Ishikawa (cell line): ENCODE data around the gene SF3B6.

ENCODE experiments used
- CEBPB ChIP-seq: IDR thresholded peaks from 2 replicates; pipeline ENCODE4 v1.6.1; 2012
- CREB1 ChIP-seq: IDR thresholded peaks from 2 replicates; pipeline ENCODE4 v1.6.1; 2012; ENCODE audit warnings: low read depth
- EGR1 ChIP-seq: IDR thresholded peaks from 2 replicates; pipeline ENCODE4 v1.6.1; 2012
- EP300 ChIP-seq: IDR thresholded peaks from 2 replicates; pipeline ENCODE4 v1.6.1; 2012; ENCODE audit warnings: borderline replicate concordance
- FOXM1 ChIP-seq: IDR thresholded peaks from 2 replicates; pipeline ENCODE4 v1.6.1; 2012; ENCODE audit warnings: low read depth, borderline replicate concordance
- MAX ChIP-seq: IDR thresholded peaks from 2 replicates; pipeline ENCODE4 v1.6.1; 2012
- NFIC ChIP-seq: IDR thresholded peaks from 2 replicates; pipeline ENCODE4 v1.6.1; 2012
- RAD21 ChIP-seq: IDR thresholded peaks from 2 replicates; pipeline ENCODE4 v1.6.1; 2012; ENCODE audit warnings: low read depth
- REST ChIP-seq: IDR thresholded peaks from 2 replicates; pipeline ENCODE4 v1.6.1; 2012; ENCODE audit warnings: low read depth, mild to moderate bottlenecking
- TAF1 ChIP-seq: IDR thresholded peaks from 2 replicates; pipeline ENCODE4 v1.6.1; 2012; ENCODE audit warnings: low read depth, mild to moderate bottlenecking
- TCF12 ChIP-seq: IDR thresholded peaks from 2 replicates; pipeline ENCODE4 v1.6.1; 2012; ENCODE audit warnings: low read depth
- TEAD4 ChIP-seq: IDR thresholded peaks from 2 replicates; pipeline ENCODE4 v1.6.1; 2012
- USF1 ChIP-seq: IDR thresholded peaks from 2 replicates; pipeline ENCODE4 v1.6.1; 2012
- YY1 ChIP-seq: IDR thresholded peaks from 2 replicates; pipeline ENCODE4 v1.6.1; 2012; ENCODE audit warnings: low read depth
- ZBTB7A ChIP-seq: IDR thresholded peaks from 2 replicates; pipeline ENCODE4 v1.6.1; 2012; ENCODE audit warnings: low read depth

Gene SF3B6

GRCh38 chr2:24047703-24048033 lies 28.5 kb downstream of the SF3B6 start:
- TF ChIP-seq MAX: 0 out of 2 replicates have a peak, but pooled peaks have one; percentile 2
- no peak for TF ChIP-seq EGR1

- no peak for TF ChIP-seq EP300
- TF ChIP-seq REST: no peak
- 0 out of 2 replicates have a peak, but pooled peaks have one; percentile 14 for TF ChIP-seq YY1
- TF ChIP-seq USF1: no peak
- TF ChIP-seq ZBTB7A: no peak
- 0 out of 2 replicates have a peak, but pooled peaks have one; percentile 18 for TF ChIP-seq TCF12
- TF ChIP-seq CEBPB: no peak
- no peak for TF ChIP-seq EGR1
- TF ChIP-seq MAX: peak; percentile 47; the same call in 1 of the 2 replicates
- no peak for TF ChIP-seq CREB1
- no peak for TF ChIP-seq NFIC
- no peak for TF ChIP-seq TEAD4
- TF ChIP-seq RAD21: no peak
- no peak for TF ChIP-seq FOXM1
- peak; percentile 81 for TF ChIP-seq TAF1
Measured at GRCh38 chr2:24046930-24047702, 29.0 kb downstream of the SF3B6 start, which contains the start of gene WDCP. TSS of gene WDCP (minus strand) at chr2:24047391. CDS start at chr2:24039494, 7,897 bp downstream.

- TF ChIP-seq MAX (no peak), ZBTB7A (no peak), NFIC (no peak), EGR1 (no peak), REST (no peak), CEBPB (no peak), USF1 (no peak), TEAD4 (no peak), RAD21 (no peak), EP300 (no peak), TCF12 (no peak), YY1 (no peak), TAF1 (no peak), CREB1 (no peak), FOXM1 (no peak)
Measured at GRCh38 chr2:24046599-24046929, 29.6 kb downstream of the SF3B6 start.

- TF ChIP-seq ZBTB7A (no peak), TEAD4 (no peak)
Measured at GRCh38 chr2:24045511-24046508, 30.3 kb downstream of the SF3B6 start.

- TF ChIP-seq TAF1: no peak
Measured at GRCh38 chr2:24040511-24040910, 35.6 kb downstream of the SF3B6 start.

- no peak for TF ChIP-seq REST
- TF ChIP-seq TAF1: no peak
- no peak for TF ChIP-seq TCF12
- TF ChIP-seq CREB1: no peak
- TF ChIP-seq EGR1: no peak
- no peak for TF ChIP-seq FOXM1
- no peak for TF ChIP-seq MAX
- no peak for TF ChIP-seq CEBPB
- no peak for TF ChIP-seq EP300
- TF ChIP-seq RAD21: no peak
Measured at GRCh38 chr2:24038786-24039499, 37.2 kb downstream of the SF3B6 start.
